Neural crest cell (in vitro differentiated cells): Measurements from ENCODE around the gene BANF2. TPM values are rescaled to one million over a fixed set of nuclear protein-coding genes. Genes with fewer than 3 reads are reported as not detected.

Experiments used
- DNase-seq: peaks from one replicate; pipeline ENCODE4 v3.0.0; 2021; ENCODE audit warnings: low read depth, mixed read lengths, low spot score
- H3K27ac Mint-ChIP-seq: one replicate; pipeline ENCODE4 v1.8.0; 2021; ENCODE audit warnings: mild to moderate bottlenecking, mixed read lengths; ENCODE audit not compliant: unreplicated experiment
- H3K27me3 Mint-ChIP-seq: 2 replicates; pipeline ENCODE4 v1.8.0; 2021; ENCODE audit warnings: low read depth, mild to moderate bottlenecking, mixed read lengths
- H3K36me3 Mint-ChIP-seq: 2 replicates; pipeline ENCODE4 v1.8.0; 2021; ENCODE audit warnings: low read depth, mild to moderate bottlenecking, mixed read lengths
- H3K4me1 Mint-ChIP-seq: 2 replicates; pipeline ENCODE4 v1.8.0; 2021; ENCODE audit warnings: mixed read lengths
- H3K4me3 Mint-ChIP-seq: one replicate; pipeline ENCODE4 v1.8.0; 2021; ENCODE audit warnings: mild to moderate bottlenecking, mixed read lengths
- H3K9me3 Mint-ChIP-seq: 2 replicates; pipeline ENCODE4 v1.8.0; 2021; ENCODE audit warnings: mixed read lengths
- CTCF ChIP-seq: fragments of 200-600 bp; sonication (generic); conservative IDR thresholded peaks from 2 replicates; pipeline ENCODE4 v1.5.0; 2021; ENCODE audit warnings: antibody characterized with exemption, mild to moderate bottlenecking
- total RNA-seq: library from RNA; stranded (reverse); gene quantifications from 2 replicates; pipeline ENCODE4 v1.2.1, GENCODE V29; 2021

The BANF2 gene
- total RNA-seq, 1 donor from 2014 or later: not detected

- no peak for TF ChIP-seq CTCF
- no peak overlapping the region for H3K4me3 Mint-ChIP-seq
- H3K27ac Mint-ChIP-seq: no peak overlapping the region
- no peaks in the 10 kb centered on the region for H3K27me3 Mint-ChIP-seq
- H3K4me1 Mint-ChIP-seq: peaks cover 5% of the 10 kb centered on the region
- no peak for DNase-seq
- H3K36me3 Mint-ChIP-seq: peaks cover 28% of the 10 kb centered on the region
- peaks cover 4% of the 10 kb centered on the region for H3K9me3 Mint-ChIP-seq
These were observed 38.5 kb upstream of the BANF2 start for GRCh38 chr20:17661121-17661744.

DNA sequence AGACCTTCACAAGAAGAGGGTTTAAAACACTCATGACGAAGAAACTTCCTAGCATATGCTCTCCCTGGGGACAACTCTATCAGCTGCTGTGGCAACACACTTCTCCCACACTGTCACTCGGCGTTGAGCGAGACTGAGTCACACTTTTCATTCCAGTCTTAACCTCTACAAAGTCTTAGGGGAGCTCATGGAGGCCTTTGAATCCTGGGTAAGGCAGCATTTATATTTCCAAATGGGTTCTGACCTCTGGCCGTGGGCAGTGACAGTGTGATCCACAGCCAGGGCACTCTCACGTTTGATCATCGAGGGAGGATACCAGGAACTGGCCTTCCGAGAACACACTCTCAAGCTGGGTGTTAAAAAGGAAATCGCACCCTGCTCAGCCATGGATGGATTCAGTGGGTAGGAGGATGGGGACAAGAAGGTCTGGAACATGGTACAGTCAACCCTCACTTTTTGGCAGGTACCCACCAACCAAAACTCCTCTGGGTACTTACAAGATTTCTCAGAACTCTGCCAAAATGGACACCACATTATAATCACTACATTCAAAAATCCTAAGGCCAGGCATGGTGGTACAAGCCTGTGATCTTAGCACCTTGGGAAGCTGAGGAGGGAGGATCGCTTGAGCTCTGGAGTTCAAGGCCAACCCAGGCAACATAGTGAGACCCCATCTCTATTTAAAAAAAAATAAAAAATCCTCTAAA is 37.3 kb upstream of the BANF2 start:
- peaks cover 4% of the 10 kb centered on the region for H3K9me3 Mint-ChIP-seq
- H3K27me3 Mint-ChIP-seq: no peaks in the 10 kb centered on the region
- no peak overlapping the region for H3K4me3 Mint-ChIP-seq
- no peak for TF ChIP-seq CTCF
- H3K27ac Mint-ChIP-seq: no peak overlapping the region
- DNase-seq: no peak
- peaks cover 24% of the 10 kb centered on the region for H3K36me3 Mint-ChIP-seq
- peaks cover under 1% of the 10 kb centered on the region for H3K4me1 Mint-ChIP-seq

GRCh38 chr20:17663040-17663399 is 36.7 kb upstream of the BANF2 start:
- peaks cover 19% of the 10 kb centered on the region for H3K36me3 Mint-ChIP-seq
- H3K4me3 Mint-ChIP-seq: no peak overlapping the region
- H3K27me3 Mint-ChIP-seq: no peaks in the 10 kb centered on the region
- DNase-seq: no peak
- H3K9me3 Mint-ChIP-seq: peaks cover 4% of the 10 kb centered on the region
- H3K4me1 Mint-ChIP-seq: no peaks in the 10 kb centered on the region
- H3K27ac Mint-ChIP-seq: no peak overlapping the region
- no peak for TF ChIP-seq CTCF

DNA sequence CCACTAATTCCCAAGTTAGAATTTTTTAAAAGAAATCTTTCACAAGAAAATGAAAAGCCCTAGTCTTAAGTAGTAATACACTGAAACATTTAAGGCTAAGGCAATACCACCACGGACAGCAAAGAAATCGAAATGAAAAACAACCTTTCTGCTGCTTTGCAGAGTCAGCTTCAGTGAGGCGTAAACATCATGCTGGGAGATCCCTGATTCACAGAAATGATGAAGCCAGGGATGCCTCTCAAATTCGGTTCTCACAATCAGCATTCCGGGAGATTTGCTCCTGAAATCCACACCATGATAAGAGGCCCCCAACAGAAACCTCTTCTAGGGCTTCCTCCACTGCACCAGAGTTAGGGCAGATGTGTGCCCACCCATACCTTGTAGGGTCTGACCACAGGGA is 36.3 kb upstream of the BANF2 start:
- Mint-ChIP-seq H3K27me3 (no peaks in the 10 kb centered on the region), H3K9me3 (peaks cover 4% of the 10 kb centered on the region), H3K4me3 (no peak overlapping the region), H3K4me1 (no peaks in the 10 kb centered on the region), H3K27ac (no peak overlapping the region), H3K36me3 (peaks cover 15% of the 10 kb centered on the region)
- no peak for TF ChIP-seq CTCF
- DNase-seq: no peak

GRCh38 chr20:17664025-17664633 is 35.6 kb upstream of the BANF2 start:
- Mint-ChIP-seq H3K36me3 (peaks cover 12% of the 10 kb centered on the region), H3K4me1 (no peaks in the 10 kb centered on the region), H3K27ac (no peak overlapping the region), H3K27me3 (no peaks in the 10 kb centered on the region), H3K9me3 (peaks cover 4% of the 10 kb centered on the region), H3K4me3 (no peak overlapping the region)
- no peak for DNase-seq
- no peak for TF ChIP-seq CTCF
